Erythroblast (primary cell): Measurements from ENCODE around the gene GOLM1.

Experiments
- GATA1 ChIP-seq: IDR thresholded peaks from 2 replicates; pipeline ENCODE4 v1.6.1; 2011; ENCODE audit warnings: low read depth, mild to moderate bottlenecking, control low read depth, low read length, moderate library complexity
- POLR2A ChIP-seq: IDR thresholded peaks from 2 replicates; pipeline ENCODE4 v1.6.1; 2011; ENCODE audit warnings: mild to moderate bottlenecking, low read length

GRCh38 chr9:86135371-86135770 is 36.0 kb upstream of the GOLM1 start:
- TF ChIP-seq POLR2A (no peak), GATA1 (no peak)
